Panc1 (cell line): ENCODE results near the gene ZNF540. TPM values are rescaled to one million over a fixed set of nuclear protein-coding genes. Genes with fewer than 3 reads are reported as not detected.

Source experiments
- ATAC-seq: fragments of 200-7000 bp; cut with Tn5 transposase; 2 replicates; pipeline ENCODE4 v1.9.1; 2020; ENCODE audit warnings: mild to moderate bottlenecking, moderate library complexity
- BruUV-seq: library from RNA; stranded (reverse); fragments of 400-500 nt; replicated peaks from 2 replicates; lab custom pipeline; 2021; lab: Mats Ljungman, UMichigan
- CTCF ChIA-PET: fragments of 300-600 bp; sonication (Branson Sonifier 250); formaldehyde crosslinking; loops from one replicate; lab custom pipeline; 2022; ENCODE audit warnings: antibody characterized with exemption; lab: Charles Lee
- POLR2A ChIA-PET: fragments of 300-600 bp; sonication (Branson Sonifier 250); formaldehyde crosslinking; loops from one replicate; lab custom pipeline; 2022; ENCODE audit warnings: antibody characterized with exemption; lab: Charles Lee
- DNase-seq: peaks from one replicate; pipeline ENCODE4 v3.0.0-alpha.2; 2010; ENCODE audit warnings: low read depth, low spot score
- H3K27ac ChIP-seq: 2 replicates; pipeline ENCODE4 v1.5.1; 2011; ENCODE audit warnings: mild to moderate bottlenecking, low read length, inconsistent platforms
- H3K27me3 ChIP-seq: fragments of 200-500 bp; sonication (Bioruptor generic); 2 replicates; pipeline ENCODE4 v1.6.0; 2014; ENCODE audit warnings: low read length, inconsistent platforms; ENCODE audit not compliant: control insufficient read depth, insufficient read depth
- H3K36me3 ChIP-seq: fragments of 200-500 bp; sonication (Bioruptor generic); 2 replicates; pipeline ENCODE4 v1.5.1; 2014; ENCODE audit warnings: inconsistent platforms, mild to moderate bottlenecking, low read length, moderate library complexity; ENCODE audit not compliant: control insufficient read depth, insufficient read depth
- H3K4me1 ChIP-seq: 2 replicates; pipeline ENCODE4 v1.5.1; 2011; ENCODE audit warnings: inconsistent platforms, mild to moderate bottlenecking, low read length, moderate library complexity; ENCODE audit not compliant: control insufficient read depth, insufficient read depth
- H3K4me3 ChIP-seq, 2 experiments: 2 replicates each; pipeline ENCODE4 v1.5.1; 2011 to 2012; ENCODE audit warnings: low read depth in 2 of 2, low read length in 2 of 2, mild to moderate bottlenecking in 2 of 2, inconsistent platforms in 1 of 2, moderate library complexity in 1 of 2
- H3K9me3 ChIP-seq: fragments of 200-500 bp; sonication (Bioruptor generic); 2 replicates; pipeline ENCODE4 v1.5.1; 2014; ENCODE audit warnings: low read depth, mild to moderate bottlenecking, inconsistent platforms, low read length, moderate library complexity; ENCODE audit not compliant: control insufficient read depth, insufficient read depth
- POLR2AphosphoS5 ChIP-seq: IDR thresholded peaks from 2 replicates; pipeline ENCODE4 v1.6.1; 2012; ENCODE audit warnings: mild to moderate bottlenecking, low read depth, low read length, moderate library complexity
- SIN3A ChIP-seq: IDR thresholded peaks from 2 replicates; pipeline ENCODE4 v1.6.1; 2012; ENCODE audit warnings: low read depth, mild to moderate bottlenecking, low read length, moderate library complexity, borderline replicate concordance; ENCODE audit not compliant: insufficient read depth
- TCF7L2 ChIP-seq: IDR thresholded peaks from 2 replicates; pipeline ENCODE4 v1.6.1; 2011; ENCODE audit warnings: mild to moderate bottlenecking, low read depth, low read length, inconsistent platforms
- in situ Hi-C: cut with HindIII; loops from 2 replicates; pipeline ENCODE4 v1.10.0; 2016; ENCODE audit warnings: low sequenced_read_pairs, low pct_unique_long_range_greater_than_20kb
- intact Hi-C: fragments of 100-400 bp; cut with micrococcal nuclease; formaldehyde crosslinking; loops from one replicate; pipeline ENCODE4 v1.10.0; 2022; ENCODE audit not compliant: unreplicated experiment
- total RNA-seq: library from RNA; stranded (reverse); gene quantifications from one replicate; pipeline ENCODE4 v1.2.1, GENCODE V29; 2021; ENCODE audit not compliant: unreplicated experiment
- TF ChIP-seq, protein P1 (sequence below): fragments of 450-650 bp; IDR thresholded peaks from 2 replicates; pipeline ENCODE4 v1.5.1; 2017; ENCODE audit warnings: mild to moderate bottlenecking
- TF ChIP-seq, protein P2 (sequence below), 2 experiments: IDR thresholded peaks; 2 replicates each; pipeline ENCODE4 v1.6.1; 2011 to 2012; ENCODE audit warnings: low read depth in 2 of 2, control low read depth in 1 of 2, low read length in 1 of 2, mild to moderate bottlenecking in 1 of 2, moderate library complexity in 1 of 2; ENCODE audit not compliant: insufficient read depth in 1 of 2

The ZNF540 gene
- total RNA-seq, 1 experiment from 2014 or later: 0.39 TPM

DNA sequence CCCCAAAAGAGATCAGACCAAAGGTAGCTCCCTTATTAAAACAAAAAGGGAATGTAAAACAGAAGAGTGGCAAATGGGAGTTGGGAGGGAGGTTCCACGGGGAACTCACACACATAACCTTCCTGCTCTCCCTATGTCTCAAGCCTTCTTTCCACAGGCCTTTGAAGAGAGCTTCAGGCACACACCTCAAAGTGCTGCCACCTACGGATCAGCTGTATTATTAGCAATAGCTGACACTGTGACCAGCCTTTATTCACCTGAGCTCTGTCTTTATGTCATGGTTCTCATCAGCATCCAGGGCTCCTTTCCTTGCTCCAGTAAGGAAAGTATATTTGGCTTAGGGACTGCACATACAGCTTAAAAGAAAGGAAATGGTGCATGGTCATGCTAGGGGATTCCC, 11.3 kb upstream of the ZNF540 start:
- in situ Hi-C loops: no loop called here
- DNase-seq (no peak), ATAC-seq (no peak)
- peaks cover 74% of the 10 kb centered on the region for H3K9me3 ChIP-seq
- BruUV-seq: no TSS peak
- no peaks in the 10 kb centered on the region for H3K36me3 ChIP-seq
- TF ChIP-seq SIN3A: no peak
- TF ChIP-seq, protein P1, sequence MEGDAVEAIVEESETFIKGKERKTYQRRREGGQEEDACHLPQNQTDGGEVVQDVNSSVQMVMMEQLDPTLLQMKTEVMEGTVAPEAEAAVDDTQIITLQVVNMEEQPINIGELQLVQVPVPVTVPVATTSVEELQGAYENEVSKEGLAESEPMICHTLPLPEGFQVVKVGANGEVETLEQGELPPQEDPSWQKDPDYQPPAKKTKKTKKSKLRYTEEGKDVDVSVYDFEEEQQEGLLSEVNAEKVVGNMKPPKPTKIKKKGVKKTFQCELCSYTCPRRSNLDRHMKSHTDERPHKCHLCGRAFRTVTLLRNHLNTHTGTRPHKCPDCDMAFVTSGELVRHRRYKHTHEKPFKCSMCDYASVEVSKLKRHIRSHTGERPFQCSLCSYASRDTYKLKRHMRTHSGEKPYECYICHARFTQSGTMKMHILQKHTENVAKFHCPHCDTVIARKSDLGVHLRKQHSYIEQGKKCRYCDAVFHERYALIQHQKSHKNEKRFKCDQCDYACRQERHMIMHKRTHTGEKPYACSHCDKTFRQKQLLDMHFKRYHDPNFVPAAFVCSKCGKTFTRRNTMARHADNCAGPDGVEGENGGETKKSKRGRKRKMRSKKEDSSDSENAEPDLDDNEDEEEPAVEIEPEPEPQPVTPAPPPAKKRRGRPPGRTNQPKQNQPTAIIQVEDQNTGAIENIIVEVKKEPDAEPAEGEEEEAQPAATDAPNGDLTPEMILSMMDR: peak; percentile 19; the same call in 1 of the 2 replicates
- POLR2A ChIA-PET: no interaction called here
- CTCF ChIA-PET: no interaction called here
- intact Hi-C loops: no loop called here
- no peak overlapping the region for H3K4me3 ChIP-seq
- H3K4me1 ChIP-seq: no peaks in the 10 kb centered on the region
- no peaks in the 10 kb centered on the region for H3K27me3 ChIP-seq
- no peak overlapping the region for H3K27ac ChIP-seq

DNA sequence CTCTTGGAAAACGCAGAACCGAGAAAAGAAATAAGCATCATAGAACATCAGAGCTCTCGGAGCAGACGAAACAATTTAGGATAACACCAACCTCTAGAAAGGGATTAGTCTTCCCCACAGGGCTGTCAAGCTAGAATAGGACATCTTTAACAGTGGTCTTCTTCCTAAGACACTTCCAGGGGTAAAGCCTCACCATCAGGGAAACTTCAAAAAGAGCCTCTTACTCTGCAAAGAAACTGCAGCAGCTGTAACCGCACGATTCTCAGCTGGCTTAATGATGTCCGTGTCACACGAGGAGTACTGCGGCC, 726 bp upstream of the ZNF540 start:
- ChIA-PET CTCF (interaction anchor here (0.6 kb wide), 1 partner anchor 251 kb away, joined by 7 read pairs; no protein-coding TSS in a partner anchor), POLR2A (no interaction called here)
- Histone ChIP-seq H3K27ac (peak overlapping the region; percentile 81), H3K4me3 (peak overlapping the region; percentile 78 to 96), H3K36me3 (no peaks in the 10 kb centered on the region), H3K9me3 (peaks cover 19% of the 10 kb centered on the region; the same call in 1 of the 2 replicates), H3K4me1 (no peaks in the 10 kb centered on the region), H3K27me3 (no peaks in the 10 kb centered on the region)
- TSS peak; percentile 72 for BruUV-seq
- TF ChIP-seq, protein P1: no peak
- TF ChIP-seq, protein P2, sequence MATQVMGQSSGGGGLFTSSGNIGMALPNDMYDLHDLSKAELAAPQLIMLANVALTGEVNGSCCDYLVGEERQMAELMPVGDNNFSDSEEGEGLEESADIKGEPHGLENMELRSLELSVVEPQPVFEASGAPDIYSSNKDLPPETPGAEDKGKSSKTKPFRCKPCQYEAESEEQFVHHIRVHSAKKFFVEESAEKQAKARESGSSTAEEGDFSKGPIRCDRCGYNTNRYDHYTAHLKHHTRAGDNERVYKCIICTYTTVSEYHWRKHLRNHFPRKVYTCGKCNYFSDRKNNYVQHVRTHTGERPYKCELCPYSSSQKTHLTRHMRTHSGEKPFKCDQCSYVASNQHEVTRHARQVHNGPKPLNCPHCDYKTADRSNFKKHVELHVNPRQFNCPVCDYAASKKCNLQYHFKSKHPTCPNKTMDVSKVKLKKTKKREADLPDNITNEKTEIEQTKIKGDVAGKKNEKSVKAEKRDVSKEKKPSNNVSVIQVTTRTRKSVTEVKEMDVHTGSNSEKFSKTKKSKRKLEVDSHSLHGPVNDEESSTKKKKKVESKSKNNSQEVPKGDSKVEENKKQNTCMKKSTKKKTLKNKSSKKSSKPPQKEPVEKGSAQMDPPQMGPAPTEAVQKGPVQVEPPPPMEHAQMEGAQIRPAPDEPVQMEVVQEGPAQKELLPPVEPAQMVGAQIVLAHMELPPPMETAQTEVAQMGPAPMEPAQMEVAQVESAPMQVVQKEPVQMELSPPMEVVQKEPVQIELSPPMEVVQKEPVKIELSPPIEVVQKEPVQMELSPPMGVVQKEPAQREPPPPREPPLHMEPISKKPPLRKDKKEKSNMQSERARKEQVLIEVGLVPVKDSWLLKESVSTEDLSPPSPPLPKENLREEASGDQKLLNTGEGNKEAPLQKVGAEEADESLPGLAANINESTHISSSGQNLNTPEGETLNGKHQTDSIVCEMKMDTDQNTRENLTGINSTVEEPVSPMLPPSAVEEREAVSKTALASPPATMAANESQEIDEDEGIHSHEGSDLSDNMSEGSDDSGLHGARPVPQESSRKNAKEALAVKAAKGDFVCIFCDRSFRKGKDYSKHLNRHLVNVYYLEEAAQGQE (IDR thresholded peaks at IDR 0.05; ENCODE audit: insufficient read depth in 1 of 2, low read depth in 2 of 2, low read length in 1 of 2): no peak
- TF ChIP-seq POLR2AphosphoS5 (no peak), SIN3A (no peak)
- in situ Hi-C loops (no loop called here), intact Hi-C loops (loop anchor here (1.0 kb wide), 1 partner anchor 31 kb away; no protein-coding TSS in a partner anchor)
- DNase-seq: no peak
- no peak for ATAC-seq

DNA sequence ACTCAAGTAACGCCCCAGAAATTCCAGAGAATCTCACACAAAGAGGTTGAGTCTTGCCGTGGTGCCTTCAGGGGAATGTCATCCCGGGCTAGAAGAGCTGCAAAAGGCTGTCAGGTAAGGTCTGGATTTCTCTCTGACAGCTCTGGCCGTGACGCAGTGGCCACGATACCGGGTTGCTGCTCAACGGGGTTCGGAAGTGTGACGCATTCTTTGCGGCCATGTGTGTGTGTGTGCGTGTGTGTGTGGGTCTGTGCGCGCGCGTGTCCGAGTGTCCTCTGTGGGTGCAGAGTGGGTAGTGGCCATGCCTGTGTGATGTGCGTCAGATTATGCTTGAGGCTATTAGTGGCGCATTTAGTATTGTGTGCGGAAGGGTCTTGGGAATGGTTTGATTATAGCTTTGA, 306 bp downstream of the ZNF540 start:
- in situ Hi-C loops (no loop called here), intact Hi-C loops (loop anchor here (1.0 kb wide), 1 partner anchor 32 kb away; no protein-coding TSS in a partner anchor)
- peaks cover 15% of the 10 kb centered on the region; the same call in 1 of the 2 replicates for H3K9me3 ChIP-seq
- CTCF ChIA-PET: no interaction called here
- peak overlapping the region; percentile 78 to 96 for H3K4me3 ChIP-seq
- POLR2A ChIA-PET: no interaction called here
- H3K4me1 ChIP-seq: no peaks in the 10 kb centered on the region
- H3K27ac ChIP-seq: peak overlapping the region; percentile 25; the same call in 1 of the 2 replicates
- no TSS peak for BruUV-seq
- H3K36me3 ChIP-seq: no peaks in the 10 kb centered on the region
- no peaks in the 10 kb centered on the region for H3K27me3 ChIP-seq
- DNase-seq: no peak
- TF ChIP-seq TCF7L2 (no peak), SIN3A (peak; percentile 75; the same call in 1 of the 2 replicates)
- TF ChIP-seq, protein P2 (IDR thresholded peaks at IDR 0.05; ENCODE audit: insufficient read depth in 1 of 2, low read depth in 2 of 2, low read length in 1 of 2): no peak
- peak; percentile 68 for ATAC-seq
